Heart left ventricle (tissue), 16 donors: ENCODE results near the gene ALDH3B1. TPM values are rescaled to one million over a fixed set of nuclear protein-coding genes. Genes with fewer than 3 reads are reported as not detected.
A peak's percentile ranks its signal among the peaks of the same experiment; 100 is the strongest.

Experiments
- ATAC-seq, 4 donors: fragments of 200-7000 bp; cut with Tn5 transposase; one replicate each; pipeline ENCODE4 v1.9.1; 2020 to 2022; ENCODE audit warnings: moderate library complexity in 4 of 4, mild to moderate bottlenecking in 3 of 4, moderate number of reproducible peaks in 1 of 4
- DNase-seq, 5 donors: peaks; one replicate each; pipeline ENCODE4 v3.0.0-alpha.2; 2020
- H3K27ac ChIP-seq, 12 donors: fragments of 200-600 bp; sonication (generic) in 4 of 12; one replicate each; pipeline versions ENCODE4 v1.5.0 to v1.8.0; 2016 to 2022; ENCODE audit warnings: mild to moderate bottlenecking in 2 of 12
- H3K27me3 ChIP-seq, 9 donors: fragments of 200-600 bp; sonication (generic) in 2 of 9; one replicate each; pipeline versions ENCODE4 v1.5.1 to v1.8.0; 2016 to 2022; ENCODE audit warnings: mild to moderate bottlenecking in 3 of 9
- H3K36me3 ChIP-seq, 9 donors: fragments of 200-600 bp; sonication (generic) in 2 of 9; one replicate each; pipeline versions ENCODE4 v1.5.0 to v1.8.0; 2018 to 2022; ENCODE audit warnings: mild to moderate bottlenecking in 2 of 9
- H3K4me1 ChIP-seq, 12 donors: fragments of 200-600 bp; sonication (generic) in 4 of 12; one replicate each; pipeline versions ENCODE4 v1.5.0 to v1.8.0; 2016 to 2022; ENCODE audit warnings: mild to moderate bottlenecking in 3 of 12
- H3K4me3 ChIP-seq, 12 donors: fragments of 200-600 bp; sonication (generic) in 4 of 12; one replicate each; pipeline versions ENCODE4 v1.5.0 to v1.8.0; 2017 to 2022; ENCODE audit warnings: mild to moderate bottlenecking in 9 of 12, moderate library complexity in 4 of 12
- H3K9me3 ChIP-seq, 12 donors: fragments of 200-600 bp; sonication (generic) in 4 of 12; one replicate each; pipeline versions ENCODE4 v1.5.0 to v1.8.0; 2016 to 2022; ENCODE audit warnings: mild to moderate bottlenecking in 1 of 12
- CTCF ChIP-seq, 12 donors: fragments of 200-600 bp; sonication (generic) in 4 of 12; IDR thresholded peaks; one replicate each; pipeline versions ENCODE4 v1.5.0 to v1.8.0; 2018 to 2022; ENCODE audit warnings: antibody characterized with exemption in 12 of 12, mild to moderate bottlenecking in 5 of 12
- POLR2A ChIP-seq, 2 donors: fragments of 450-650 bp; IDR thresholded peaks; one replicate each; pipeline ENCODE4 v1.6.1; 2017; ENCODE audit warnings: antibody characterized with exemption in 2 of 2, mild to moderate bottlenecking in 2 of 2, moderate library complexity in 2 of 2
- WGBS, 4 donors: extraction: QIAGEN DNeasy Blood & Tissue Kit in 2 of 4; methylation state at CpG; one replicate each; pipeline versions ENCODE4 v1.1.5 to v1.1.7; 2013 to 2018; 5-methylcytosine and 5-hydroxymethylcytosine counted together
- intact Hi-C, 10 donors: fragments of 100-400 bp; cut with DNase I; formaldehyde crosslinking; loops; one replicate each; pipeline versions ENCODE4 v1.11.1 to v1.14.2; 2022
- polyA plus RNA-seq, 2 donors: library from polyadenylated mRNA; stranded (reverse); fragments of 200-250 nt; gene quantifications; one replicate each; pipeline ENCODE4 v1.2.3, GENCODE V29; 2013
- total RNA-seq, 9 donors: library from RNA; depleted of rRNA in 2 of 9; stranded (reverse); fragments of >200 nt in 2 of 9; fragmentation: NEBNext Ultra II Directional in 3 of 9; extraction: Animal tissue kit (Norgen Biotek cat#: 25700) in 3 of 9; gene quantifications; one replicate each; pipeline versions ENCODE4 v1.1.0 to v1.2.4, GENCODE V29; 2016 to 2023
- donor health status: ischemic (EF 13 %, LVEDD 7.1; RV severe dilation, severe dysfunction).
- donor health status: healthy with polysubstance abuse.
- donor health status: DM: no; HTN: yes; CAD: no.
- donor health status: DM: no; HTN: no; CAD: no.
- donor health status: ischemic (EF 25% LVEDD 6.9; RV normal size, moderate dysfunction).
- donor health status: ischemic (EF 25% LVEDD 5.7; RV mildly dilated, moderate dysfunction).
- donor health status: healthy.
- donor health status: DM: yes; HTN: yes; CAD: no.
- donor health status: ischemic (EF 35%, LVEDD 5.7; RV mildly dilated, moderate dysfunction).
- donor health status: nonischemic (EF 11% LVEDD 7.7; RV severe dilation, severe dysfunction).
- donor health status: DM: yes; HTN: yes; CAD: no.
- donor health status: PGD.
- donor health status: ischemic (EF 29% LVEDD 5.4; RV normal size, mild dysfunction).
- donor health status: nonischemic (EF 23%, LVEDD 6.1; RV moderate dilation, normal function).

Gene ALDH3B1
- total and polyA plus RNA-seq, 11 donors = 2.3 to 25.4 (median 4.4) TPM

GRCh38 chr11:67998150-67999045 lies 11.7 kb upstream of the ALDH3B1 start:
- ATAC-seq = no peak
- WGBS, 4 donors = 88 to 96% (median 89%) methylated on average over 9 of the region's 9 CpGs
- no peak for TF ChIP-seq POLR2A (IDR thresholded peaks at IDR 0.05)
- TF ChIP-seq CTCF (IDR thresholded peaks at IDR 0.05) = no peak
- intact Hi-C loops = no loop called here
- no peaks in the 10 kb centered on the region for H3K9me3 ChIP-seq
- no peaks in the 10 kb centered on the region for H3K27me3 ChIP-seq
- H3K4me1 ChIP-seq = peaks cover 0 to 32% (median 1%) of the 10 kb centered on the region in 12 donors
- no peak overlapping the region for H3K4me3 ChIP-seq
- DNase-seq = no peak
- no peak overlapping the region for H3K27ac ChIP-seq
- H3K36me3 ChIP-seq = peaks cover 0 to 6% (median 0%) of the 10 kb centered on the region in 9 donors

- no peak overlapping the region for H3K4me3 ChIP-seq
- peaks cover 0 to 33% (median 4%) of the 10 kb centered on the region in 12 donors for H3K4me1 ChIP-seq
- H3K27me3 ChIP-seq = no peaks in the 10 kb centered on the region
- no peak overlapping the region for H3K27ac ChIP-seq
- no peak for TF ChIP-seq POLR2A (IDR thresholded peaks at IDR 0.05)
- no peak for TF ChIP-seq CTCF (IDR thresholded peaks at IDR 0.05)
- ATAC-seq (no peak), DNase-seq (no peak)
- peaks cover 0 to 6% (median 0%) of the 10 kb centered on the region in 9 donors for H3K36me3 ChIP-seq
- 91 to 98% (median 96%) methylated on average over 13 of the region's 13 CpGs for WGBS, 4 donors
- intact Hi-C loops = no loop called here
- no peaks in the 10 kb centered on the region for H3K9me3 ChIP-seq
These were observed 10.9 kb upstream of the ALDH3B1 start for GRCh38 chr11:67999201-67999629.

GRCh38 chr11:67999704-68000103 lies 10.4 kb upstream of the ALDH3B1 start:
- 87 to 97% (median 93%) methylated on average over 5 of the region's 5 CpGs for WGBS, 4 donors
- DNase-seq = no peak
- intact Hi-C loops = loop anchor here in 1 of 10 donors (5.0 to 10.0 kb wide), 2 partner anchors 38 to 205 kb away; partner anchors contain the start of gene TCIRG1
- no peak overlapping the region for H3K27ac ChIP-seq
- no peak for TF ChIP-seq POLR2A (IDR thresholded peaks at IDR 0.05)
- TF ChIP-seq CTCF (IDR thresholded peaks at IDR 0.05) = no peak
- peaks cover 0 to 37% (median 6%) of the 10 kb centered on the region in 12 donors for H3K4me1 ChIP-seq
- H3K27me3 ChIP-seq = no peaks in the 10 kb centered on the region
- no peak for ATAC-seq
- peaks cover 0 to 6% (median 0%) of the 10 kb centered on the region in 9 donors for H3K36me3 ChIP-seq
- H3K9me3 ChIP-seq = no peaks in the 10 kb centered on the region
- H3K4me3 ChIP-seq = no peak overlapping the region

- peaks cover 0 to 4% (median 0%) of the 10 kb centered on the region in 9 donors for H3K36me3 ChIP-seq
- ATAC-seq (peak in 3 of 4 donors; percentile 1 to 36 (median 5)), DNase-seq (no peak)
- H3K9me3 ChIP-seq = no peaks in the 10 kb centered on the region
- H3K27me3 ChIP-seq = no peaks in the 10 kb centered on the region
- H3K27ac ChIP-seq = peak overlapping the region in 3 of 12 donors; percentile 63 to 94 (median 63)
- WGBS, 4 donors = 77 to 87% (median 84%) methylated on average over 9 of the region's 9 CpGs
- H3K4me1 ChIP-seq = peaks cover 0 to 33% (median 7%) of the 10 kb centered on the region in 12 donors
- intact Hi-C loops = loop anchor here in 1 of 10 donors (5.0 to 10.0 kb wide), 2 partner anchors 35 to 202 kb away; partner anchors contain the start of gene TCIRG1
- peak overlapping the region in 8 of 12 donors; percentile 57 to 86 (median 73) for H3K4me3 ChIP-seq
- TF ChIP-seq CTCF (IDR thresholded peaks at IDR 0.05) (no peak), POLR2A (IDR thresholded peaks at IDR 0.05) (no peak)
These were observed 7.6 kb upstream of the ALDH3B1 start for GRCh38 chr11:68002575-68002937.
